ENCODE data around the gene ZCCHC3.

The ZCCHC3 gene

GRCh38 chr20:271528-271927 lies 25.8 kb upstream of the ZCCHC3 start:
- TF ChIP-seq CTCF (IDR thresholded peaks at IDR 0.05; ENCODE audit: extremely low read depth, insufficient read depth, missing control alignments) = no peak
- no peak for DNase-seq (ENCODE audit: low spot score)
- in situ Hi-C loops (cut with MboI; ENCODE audit: low pct_unique_long_range_greater_than_20kb, low sequenced_read_pairs, unreplicated experiment) = no loop called here

GRCh38 chr20:272718-273117 lies 24.7 kb upstream of the ZCCHC3 start:
- in situ Hi-C loops (cut with MboI; ENCODE audit: low pct_unique_long_range_greater_than_20kb, low sequenced_read_pairs, unreplicated experiment) = no loop called here

GRCh38 chr20:273884-274283 lies 23.5 kb upstream of the ZCCHC3 start:
- in situ Hi-C loops (cut with MboI; ENCODE audit: low pct_unique_long_range_greater_than_20kb, low sequenced_read_pairs, unreplicated experiment) = no loop called here
- no peak for DNase-seq (ENCODE audit: low spot score)
- TF ChIP-seq CTCF (IDR thresholded peaks at IDR 0.05; ENCODE audit: extremely low read depth, insufficient read depth, missing control alignments) = no peak

More at GRCh38 chr20:272718-273117, 24.7 kb upstream of the ZCCHC3 start:
- TF ChIP-seq CTCF (IDR thresholded peaks at IDR 0.05; ENCODE audit: extremely low read depth, insufficient read depth, missing control alignments) = no peak
- DNase-seq (ENCODE audit: low spot score) = no peak

GRCh38 chr20:275791-276190 lies 21.6 kb upstream of the ZCCHC3 start:
- no peak for TF ChIP-seq CTCF (IDR thresholded peaks at IDR 0.05; ENCODE audit: extremely low read depth, insufficient read depth, missing control alignments)
- DNase-seq (ENCODE audit: low spot score) = no peak
- in situ Hi-C loops (cut with MboI; ENCODE audit: low pct_unique_long_range_greater_than_20kb, low sequenced_read_pairs, unreplicated experiment) = no loop called here

DNA sequence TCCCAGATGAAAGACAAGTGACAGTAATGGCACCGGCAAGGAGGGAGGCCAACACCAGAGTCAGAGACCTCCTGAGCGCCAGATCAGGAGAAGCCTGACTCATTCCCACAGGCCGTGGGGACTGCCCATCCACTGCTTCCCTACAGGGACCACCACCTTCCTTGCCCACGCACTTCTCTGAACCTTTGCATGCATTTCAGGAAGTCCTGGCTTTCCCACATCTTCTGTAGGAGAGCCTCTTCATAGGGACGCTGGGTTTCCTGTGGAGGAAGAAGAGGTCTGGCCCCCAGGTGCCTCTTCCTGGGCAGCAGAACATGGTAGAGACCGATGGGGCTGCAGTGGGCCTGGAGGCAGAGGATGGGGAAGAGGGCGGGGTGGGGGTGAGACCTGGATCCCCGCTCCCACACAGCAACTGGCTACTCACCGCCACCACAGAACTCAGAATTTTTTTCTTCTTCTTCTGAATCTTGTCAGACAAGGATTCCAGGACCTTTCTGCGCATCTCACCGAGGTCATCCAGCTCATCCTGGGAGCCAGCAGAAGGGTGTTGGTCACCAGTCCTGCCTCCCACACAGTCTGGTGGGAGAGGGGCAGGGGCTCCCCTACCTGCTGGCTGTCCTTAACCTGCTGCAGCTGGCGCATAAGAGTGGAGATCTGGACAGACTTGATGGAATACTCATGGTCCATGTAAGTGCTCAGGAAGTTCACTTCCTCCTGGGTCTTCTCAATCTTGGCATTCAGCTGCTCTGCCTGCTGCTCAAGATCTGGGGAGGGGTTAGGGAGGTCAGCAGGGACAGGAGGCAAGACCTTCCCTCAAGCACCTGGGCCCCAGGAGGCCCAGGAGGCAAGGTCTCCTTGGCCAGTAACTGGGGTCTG lies 20.5 kb upstream of the ZCCHC3 start:
- no peak for TF ChIP-seq CTCF (IDR thresholded peaks at IDR 0.05; ENCODE audit: extremely low read depth, insufficient read depth, missing control alignments)
- no peak for DNase-seq (ENCODE audit: low spot score)
- in situ Hi-C loops (cut with MboI; ENCODE audit: low pct_unique_long_range_greater_than_20kb, low sequenced_read_pairs, unreplicated experiment) = no loop called here

DNA sequence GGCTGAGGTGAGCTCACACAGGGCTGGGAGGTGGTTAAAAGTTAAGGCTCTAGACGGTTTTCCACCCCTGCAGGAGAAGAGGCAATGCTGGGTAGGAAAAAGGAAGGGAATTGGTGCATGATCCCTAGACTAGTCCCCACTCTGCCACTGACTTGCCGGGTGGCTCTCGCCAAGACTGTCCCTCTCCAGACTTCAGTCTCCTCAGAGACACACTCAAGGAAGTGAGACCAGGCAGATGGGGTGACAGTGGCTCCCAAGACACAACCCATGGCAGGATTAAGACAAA lies 19.9 kb upstream of the ZCCHC3 start:
- no peak for DNase-seq (ENCODE audit: low spot score)
- TF ChIP-seq CTCF (IDR thresholded peaks at IDR 0.05; ENCODE audit: extremely low read depth, insufficient read depth, missing control alignments) = no peak
- in situ Hi-C loops (cut with MboI; ENCODE audit: low pct_unique_long_range_greater_than_20kb, low sequenced_read_pairs, unreplicated experiment) = no loop called here

All from GM13977 (cell line).